Hypothalamus (tissue), 51 donors: ENCODE measurements around the gene RNF39.

Experiments
- DNase-seq, 51 donors: peaks; one replicate each; lab custom pipeline; 2025; lab: John Stamatoyannopoulos, UW

RNF39 gene

GRCh38 chr6:30020626-30021025 lies 54.9 kb downstream of the RNF39 start:
- DNase-seq, result no peak
